GM18519 (cell line): ENCODE data around the gene GAN.
"Not testable (repeated sequence)": the region's sequence is repeated elsewhere in the genome, so short reads cannot be mapped to it uniquely, and the experiment has no call there.

Source experiments
- ATAC-seq: cut with Tn5 transposase; IDR thresholded peaks from one replicate; pipeline ENCODE4 v1.9.1; 2021; ENCODE audit warnings: mild to moderate bottlenecking, moderate library complexity; ENCODE audit not compliant: unreplicated experiment, low FRiP score

The GAN gene

DNA sequence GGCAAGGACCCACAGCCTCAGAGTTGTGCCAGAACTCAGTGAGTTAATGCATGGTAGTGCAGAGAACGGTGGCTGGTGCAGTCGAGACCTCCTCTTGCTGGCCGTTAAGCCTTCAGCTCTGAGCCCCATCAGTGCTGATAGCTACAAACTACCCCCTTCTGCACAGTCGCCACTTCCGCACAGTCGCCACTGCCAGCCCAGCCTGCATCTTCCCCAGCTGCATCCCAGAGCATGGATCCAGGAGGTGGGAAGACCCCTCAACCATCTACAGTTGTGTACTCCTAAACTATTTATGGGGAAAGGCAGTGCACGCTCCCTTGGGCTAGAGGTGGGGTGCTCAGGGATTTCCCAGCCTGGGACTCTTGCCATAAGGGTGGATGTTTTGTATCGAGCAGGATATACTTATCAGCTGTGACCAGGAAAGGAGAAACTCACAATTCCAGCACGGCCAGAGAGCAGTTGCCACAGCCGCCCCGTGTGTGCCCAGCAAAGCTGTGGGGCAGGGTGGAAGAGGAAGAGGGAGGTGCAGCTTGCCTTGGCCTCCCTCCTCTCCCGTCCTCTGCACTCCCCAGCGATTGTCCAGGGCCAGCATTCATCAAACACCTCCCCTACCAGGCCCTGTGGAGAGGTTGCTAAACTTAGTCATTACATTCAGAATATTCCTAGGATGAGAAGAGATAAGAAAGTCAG is 80.3 kb downstream of the GAN start:
- no peak for ATAC-seq

DNA sequence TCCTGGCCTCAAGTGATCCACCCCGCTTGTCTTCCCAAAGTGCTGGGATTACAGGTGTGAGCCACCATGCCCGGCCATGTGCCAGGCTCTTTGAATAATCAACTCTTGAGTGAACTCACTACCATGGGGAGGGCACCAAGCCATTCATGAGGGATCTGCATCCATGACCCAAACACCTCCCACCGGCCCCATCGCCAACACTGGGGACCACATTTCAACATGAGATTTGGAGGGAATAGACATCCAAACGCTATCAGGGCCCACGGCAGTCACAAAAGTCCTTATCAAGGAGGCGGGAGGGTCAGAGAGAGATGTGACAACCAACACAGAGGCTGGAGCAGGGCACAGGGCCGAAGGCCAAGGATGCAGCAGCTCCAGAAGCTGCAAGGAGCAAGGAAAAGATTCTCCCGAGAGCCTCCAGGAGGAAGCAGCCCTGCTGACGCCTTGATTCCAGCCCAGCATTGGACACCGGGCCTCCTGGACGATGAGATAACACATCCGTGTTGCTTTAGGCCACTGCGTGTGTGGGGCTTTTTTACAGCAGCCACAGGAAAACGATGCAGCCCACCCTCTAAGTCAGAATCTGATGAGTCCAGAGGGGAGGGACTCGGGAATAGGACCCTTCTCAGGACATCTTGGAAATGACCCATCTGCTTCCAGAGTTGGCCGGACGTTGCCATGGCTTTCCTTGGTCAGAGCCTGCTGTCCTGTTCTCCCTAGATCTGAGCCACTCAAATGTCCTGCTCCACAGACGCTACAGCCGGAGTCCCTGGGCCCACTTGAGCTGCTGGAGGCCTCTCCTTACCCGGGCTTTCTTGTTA is 82.5 kb downstream of the GAN start:
- ATAC-seq: no peak

DNA sequence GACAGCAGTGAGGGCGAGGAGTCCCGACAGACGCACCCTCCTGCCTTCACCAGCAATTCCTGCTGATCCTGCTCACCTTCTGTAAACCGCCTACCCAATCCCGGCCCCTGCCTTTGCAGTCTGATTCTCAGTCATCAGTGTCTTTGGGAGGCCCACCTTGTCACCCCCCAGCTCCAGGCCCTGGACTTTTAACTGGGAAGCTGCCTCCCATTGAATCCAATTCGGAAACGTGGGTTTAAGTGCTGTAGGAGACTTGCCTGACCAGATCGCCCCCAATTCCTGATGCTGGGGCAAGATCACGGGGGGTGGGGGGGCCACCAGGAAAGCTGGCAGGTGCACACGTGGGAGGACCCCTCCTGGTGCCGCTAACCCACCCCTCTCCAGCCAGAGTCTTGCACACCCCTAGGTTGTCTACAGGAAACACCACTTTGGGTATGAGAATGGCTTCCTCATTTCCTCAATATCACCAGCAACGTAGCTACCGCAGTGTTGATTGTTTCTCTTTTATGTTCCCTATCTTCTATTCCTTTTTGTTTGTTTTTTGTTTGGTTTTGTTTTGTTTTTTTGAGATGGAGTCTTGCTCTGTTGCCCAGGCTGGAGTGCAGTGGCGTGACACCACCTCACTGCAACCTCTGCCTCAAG is 83.2 kb downstream of the GAN start:
- no peak for ATAC-seq

DNA sequence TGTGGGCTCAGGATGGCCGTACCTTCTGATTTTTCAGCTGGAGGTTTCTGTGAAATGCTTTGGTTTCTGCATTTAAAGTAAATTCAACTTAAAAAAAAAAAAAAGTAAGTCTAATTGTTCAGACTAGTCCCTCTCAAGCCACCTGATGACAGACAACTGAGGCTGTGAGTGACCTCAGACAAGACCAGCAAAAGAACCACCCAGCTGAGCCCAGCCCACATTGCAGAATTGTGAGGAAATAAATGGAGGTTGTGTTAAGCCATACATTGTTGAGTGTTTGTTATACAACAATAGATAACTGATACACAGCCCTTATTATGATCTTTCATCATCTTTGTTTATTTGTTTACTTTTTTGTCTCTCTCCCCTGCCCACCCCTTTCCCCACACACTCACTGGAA is 85.1 kb downstream of the GAN start:
- no peak for ATAC-seq

DNA sequence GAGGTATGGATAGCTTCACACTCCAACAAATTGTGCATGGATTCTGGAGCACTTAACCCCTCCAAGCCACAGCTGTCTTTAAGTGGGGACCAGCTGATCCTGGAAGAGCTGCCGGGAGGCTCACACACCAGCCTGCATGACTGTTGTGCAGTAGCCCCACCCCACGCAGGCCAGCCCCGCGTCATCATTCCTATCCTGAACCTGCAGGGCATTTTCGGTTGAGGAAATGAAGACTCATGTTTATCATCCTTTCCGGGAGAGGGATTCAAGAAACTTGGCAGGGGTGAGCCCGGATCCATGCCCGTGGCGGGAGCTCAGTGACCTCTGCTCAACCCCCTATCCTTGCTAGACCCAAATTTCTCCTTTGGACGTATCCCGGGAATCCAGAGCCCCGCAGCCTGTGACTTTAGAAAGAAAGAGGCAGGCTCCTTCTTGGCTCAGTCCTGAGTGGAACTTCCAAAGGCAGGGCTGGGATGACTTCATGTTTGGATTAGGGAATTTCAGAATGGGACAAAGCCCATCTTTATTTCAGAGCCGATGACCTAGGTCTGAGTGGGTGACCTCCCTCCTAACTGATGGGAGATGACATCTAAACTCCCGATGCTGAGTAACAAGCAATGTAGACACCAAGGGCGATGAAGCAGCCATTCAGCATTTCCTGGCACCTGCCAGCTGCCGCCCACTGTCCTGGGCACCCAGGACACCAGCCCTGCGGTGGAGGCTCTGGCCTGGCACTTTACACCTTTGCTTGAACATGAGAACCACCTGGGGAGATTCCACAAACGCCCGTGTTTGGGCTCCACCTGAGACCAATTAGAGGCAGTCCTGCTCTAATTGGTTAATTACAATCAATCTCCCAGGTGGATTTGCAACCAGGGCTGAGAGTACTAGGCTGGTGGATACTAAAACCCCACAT is 86.5 kb downstream of the GAN start:
- ATAC-seq: no peak

DNA sequence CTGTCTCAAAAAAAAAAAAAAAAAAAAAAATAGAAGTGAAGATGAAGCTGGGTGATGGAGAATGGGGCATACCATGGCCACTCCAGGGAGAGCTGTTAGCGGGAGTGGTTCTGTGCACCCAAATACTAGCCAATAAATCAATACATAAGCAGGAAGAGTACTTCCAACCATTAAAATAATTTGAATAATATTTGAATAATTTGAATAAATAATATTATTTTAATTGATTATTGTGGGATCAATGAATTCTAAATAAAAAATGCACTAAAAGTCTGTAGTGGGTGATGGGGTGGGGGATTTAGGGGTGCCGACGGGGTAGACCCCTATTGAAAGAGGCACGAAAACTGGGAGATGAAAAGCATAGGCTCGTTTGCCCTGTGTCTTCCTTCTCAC is 88.4 kb downstream of the GAN start:
- ATAC-seq: no peak

DNA sequence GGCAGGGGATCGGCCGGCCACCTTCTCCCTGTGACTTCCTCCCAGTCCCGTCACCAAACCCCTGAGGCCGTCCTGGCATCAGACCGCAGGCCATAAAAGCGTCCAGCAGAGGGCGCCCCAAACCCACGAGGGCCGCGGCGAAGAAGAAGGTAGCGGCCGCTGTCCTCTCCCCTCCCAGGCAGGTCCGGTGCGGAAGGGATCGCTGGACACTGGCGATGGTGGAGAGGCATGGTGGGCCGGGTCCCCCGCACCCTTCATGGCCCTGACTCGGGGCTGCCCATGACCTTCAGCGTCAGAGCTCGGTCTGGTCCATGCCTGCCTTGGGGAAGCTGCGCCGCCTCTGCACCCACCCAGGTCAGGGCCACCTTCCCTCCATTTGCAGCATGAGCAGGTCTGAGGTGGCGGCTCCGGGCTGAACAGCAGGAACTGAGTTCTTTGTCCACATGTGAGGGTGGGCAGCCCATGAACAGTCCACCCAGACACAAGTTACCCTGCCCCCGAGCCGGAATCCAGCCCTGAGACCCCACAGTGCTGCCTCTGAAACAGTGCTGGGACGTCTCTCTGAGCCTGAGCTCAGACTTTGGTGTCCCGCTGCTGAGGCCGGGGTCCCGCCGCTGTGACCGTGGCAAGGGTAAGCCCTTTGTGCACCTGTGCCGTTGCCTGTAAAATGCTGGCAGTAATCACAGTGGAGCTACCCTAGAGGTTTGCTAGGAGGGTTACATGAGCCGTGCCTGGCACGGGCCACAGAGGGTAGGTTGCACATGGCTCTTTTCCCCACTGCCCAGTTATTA is 89.0 kb downstream of the GAN start:
- no peak for ATAC-seq

DNA sequence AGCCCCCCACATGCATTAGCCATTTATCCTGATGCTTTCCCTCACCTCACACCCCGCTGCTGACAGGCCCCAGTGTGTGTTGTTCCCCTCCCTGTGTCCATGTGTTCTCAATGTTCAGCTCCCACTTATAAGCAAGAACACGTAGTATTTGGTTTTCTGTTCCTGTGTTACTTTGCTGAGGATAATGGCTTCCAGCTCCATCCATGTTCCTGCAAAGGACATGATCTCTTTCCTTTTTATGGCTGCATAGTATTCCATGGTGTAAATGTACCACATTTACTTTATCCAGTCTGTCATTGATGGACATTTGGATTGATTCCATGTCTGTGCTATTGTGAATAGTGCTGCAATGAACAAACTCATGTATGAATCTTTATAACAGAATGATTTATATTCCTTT is 90.2 kb downstream of the GAN start:
- ATAC-seq: not testable (repeated sequence)

DNA sequence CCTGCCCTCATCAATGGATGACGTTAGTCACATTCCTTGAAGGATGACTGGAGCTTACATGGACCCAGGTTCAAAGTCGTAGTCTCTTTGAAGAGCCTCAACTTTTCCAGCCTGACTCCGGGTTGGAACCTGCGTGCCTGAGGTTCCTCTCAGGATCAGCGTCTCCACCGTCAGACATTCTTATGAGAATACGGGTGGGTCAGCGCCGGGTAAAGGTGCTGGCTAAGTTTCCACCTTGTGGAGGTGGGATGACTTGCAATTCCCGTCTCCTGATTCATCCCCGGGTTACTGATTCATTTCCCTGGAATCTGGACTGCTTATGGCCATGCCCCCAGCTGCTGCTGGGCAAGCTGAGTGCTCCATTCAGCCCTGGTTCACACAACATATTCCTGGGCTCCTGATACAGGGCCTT is 90.9 kb downstream of the GAN start:
- no peak for ATAC-seq

DNA sequence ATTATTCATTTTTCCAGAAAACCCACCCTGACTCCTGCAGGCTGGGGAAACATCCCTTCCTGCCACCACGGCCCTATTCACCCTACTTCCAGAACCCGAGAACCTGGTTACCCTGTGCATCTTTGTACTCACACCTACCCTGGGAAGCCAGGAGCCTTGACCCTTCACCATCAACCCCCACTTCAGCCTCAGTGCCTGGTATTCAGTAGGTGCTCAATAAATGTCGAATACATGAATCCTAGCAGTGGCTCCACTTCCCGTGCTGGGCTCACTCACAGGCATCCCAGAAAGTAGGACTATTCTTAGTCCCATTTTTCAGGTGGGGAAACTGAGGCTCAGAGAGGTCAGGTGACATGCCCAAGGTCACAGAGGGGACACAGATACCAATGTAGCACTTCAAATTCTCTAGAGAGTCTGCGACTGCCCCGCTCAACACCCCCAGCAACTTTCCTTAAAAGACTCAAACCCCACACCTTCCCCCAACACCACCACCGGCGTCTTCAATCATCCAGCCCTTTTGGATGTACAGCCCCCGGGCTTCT is 93.7 kb downstream of the GAN start:
- ATAC-seq: no peak

DNA sequence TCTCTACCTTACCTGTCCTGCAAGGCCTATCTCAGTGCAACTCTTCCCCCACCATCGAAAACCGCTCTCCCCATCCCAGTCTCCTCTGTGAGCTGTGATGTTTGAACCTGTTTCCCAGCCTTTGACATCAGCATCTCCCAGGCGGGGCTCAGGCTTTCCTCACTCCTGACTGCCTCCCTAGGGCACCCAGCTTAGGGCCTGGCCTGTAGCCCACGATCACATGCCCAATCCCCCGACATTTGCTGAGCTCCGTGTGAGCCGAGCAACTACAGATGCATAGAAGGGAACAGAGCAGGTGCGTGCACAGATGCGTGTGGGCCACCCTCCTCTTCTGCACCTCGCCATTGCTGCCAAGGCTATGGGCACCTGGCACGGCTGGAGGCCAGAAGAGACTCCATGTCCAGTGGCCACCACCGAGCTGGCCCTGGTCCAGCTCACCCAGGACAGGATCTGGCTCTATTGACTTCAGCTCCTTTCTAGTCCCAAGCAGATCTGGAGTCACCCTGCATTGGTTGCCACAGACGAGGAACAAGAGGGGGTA is 94.3 kb downstream of the GAN start:
- ATAC-seq: no peak

DNA sequence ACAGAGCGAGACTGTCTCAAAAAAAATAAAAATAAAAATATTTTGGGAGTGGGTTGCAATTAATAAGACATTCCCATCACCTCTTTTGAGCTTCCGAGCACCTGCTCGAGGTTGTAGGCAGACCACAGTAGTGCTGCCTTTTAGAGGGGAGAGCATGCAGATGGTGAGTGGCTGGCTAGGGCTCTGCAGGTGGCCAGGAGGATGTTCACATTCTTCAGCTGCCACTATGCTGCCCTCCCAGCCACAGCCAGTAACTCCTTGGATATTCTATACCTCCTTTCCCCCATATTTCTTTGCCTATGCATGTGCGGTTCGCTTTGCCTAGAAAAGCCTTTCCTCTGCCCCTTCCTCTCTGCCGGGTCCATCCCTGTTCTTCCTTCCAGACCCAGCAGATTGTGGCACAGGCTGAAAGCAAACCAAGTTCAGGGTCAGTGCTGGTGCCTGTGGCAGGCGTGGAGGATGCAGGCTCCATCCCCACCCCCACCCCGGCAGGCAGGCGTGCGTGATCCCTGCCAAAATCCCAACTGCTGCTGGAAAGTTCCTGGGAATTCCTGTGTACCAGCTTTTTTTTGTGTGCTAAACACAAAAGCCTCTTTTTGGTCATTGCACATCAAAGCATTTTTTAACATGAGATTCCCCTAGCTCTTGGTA is 96.0 kb downstream of the GAN start:
- ATAC-seq: no peak

DNA sequence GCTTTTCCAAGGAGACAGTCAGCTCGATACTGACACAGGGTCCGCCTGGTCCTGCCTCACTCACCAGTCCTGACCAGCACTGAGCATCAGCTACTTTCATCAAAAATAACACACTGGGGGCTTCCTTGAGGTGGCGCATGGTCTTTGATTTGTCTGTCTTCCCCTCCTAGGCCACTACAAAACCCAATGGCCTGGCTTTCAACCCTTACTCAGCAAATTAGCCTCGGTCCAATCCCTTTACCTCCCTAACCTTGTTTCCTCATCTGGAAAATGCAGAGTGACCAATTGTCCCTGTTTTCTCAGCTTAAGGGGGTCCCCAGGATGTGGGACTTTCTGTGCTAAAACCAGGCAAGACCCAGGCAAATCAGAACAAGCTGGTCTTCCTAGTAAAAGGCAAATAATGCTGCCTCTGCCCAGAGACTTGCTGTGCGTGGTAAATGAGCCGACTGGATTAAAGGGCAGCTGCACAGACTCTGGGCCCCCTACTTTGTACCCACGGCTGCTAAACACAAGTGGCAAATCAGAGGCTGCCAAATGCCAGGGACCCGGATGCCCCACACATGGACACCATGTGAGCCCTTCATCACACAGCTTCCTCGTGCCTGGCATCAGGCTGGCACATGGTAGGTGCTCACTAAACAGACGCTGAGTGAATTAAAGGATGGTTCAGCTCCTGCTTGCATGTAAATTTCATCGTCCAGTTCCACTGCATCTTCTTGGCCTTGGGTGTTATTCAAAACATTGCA is 98.7 kb downstream of the GAN start:
- ATAC-seq: no peak

DNA sequence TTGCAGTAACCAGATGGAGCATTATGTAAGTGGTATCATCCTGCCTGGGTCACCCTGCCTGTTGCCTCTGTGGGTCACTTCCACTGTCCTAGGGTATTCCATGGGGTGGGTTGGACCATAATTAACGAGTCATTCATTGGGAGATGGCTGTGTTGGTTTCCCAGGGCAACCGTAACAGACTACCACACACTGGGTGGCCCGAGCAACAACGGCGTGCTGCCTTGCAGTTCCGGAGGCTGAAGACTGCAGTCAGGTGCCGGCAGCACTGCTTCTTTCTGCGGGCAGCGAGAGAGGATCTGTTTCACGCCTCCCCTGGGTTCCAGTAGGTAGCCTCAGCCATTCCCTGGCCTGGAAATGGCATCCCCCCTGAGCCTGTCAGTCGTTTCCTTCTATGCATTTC is 101.0 kb downstream of the GAN start:
- no peak for ATAC-seq

DNA sequence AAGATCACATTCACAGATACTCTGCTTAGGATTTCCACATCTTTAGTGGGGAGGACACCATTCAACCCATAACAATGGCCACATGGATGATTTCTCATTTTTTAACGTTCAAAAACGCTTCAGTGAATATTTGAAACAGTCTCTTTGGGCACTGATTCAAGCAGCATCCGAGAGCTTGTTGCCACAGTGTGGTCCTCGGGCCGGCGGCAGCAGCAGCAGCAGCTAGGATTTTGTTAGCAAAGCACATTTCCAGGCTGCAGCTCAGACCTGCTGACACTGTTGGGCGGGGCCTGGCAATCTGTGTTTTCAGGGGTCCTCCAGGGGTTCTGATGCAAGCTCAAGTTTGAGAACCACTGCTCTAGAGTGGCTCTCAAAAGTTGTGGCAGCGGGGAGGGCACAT is 102.0 kb downstream of the GAN start:
- ATAC-seq: no peak

DNA sequence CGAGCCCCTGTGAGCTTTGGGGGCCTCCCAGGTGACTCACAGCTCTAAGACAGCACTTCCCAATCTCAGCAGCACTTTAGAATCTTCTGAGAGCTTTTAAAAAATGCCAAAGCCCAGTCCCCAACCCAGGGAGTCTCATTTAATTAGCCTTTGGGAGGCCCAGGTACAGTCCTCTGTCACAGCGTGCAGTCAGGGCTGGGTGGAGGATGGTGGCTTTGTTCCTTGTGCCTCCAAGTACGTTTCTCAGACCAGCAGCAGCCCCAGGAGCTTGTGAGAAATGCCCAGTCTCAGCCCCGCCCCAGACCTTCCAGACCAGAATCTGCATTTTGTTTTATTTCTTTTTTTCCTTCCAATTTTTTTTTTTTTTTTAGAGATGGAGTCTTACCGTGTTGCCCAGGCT is 102.4 kb downstream of the GAN start:
- no peak for ATAC-seq

DNA sequence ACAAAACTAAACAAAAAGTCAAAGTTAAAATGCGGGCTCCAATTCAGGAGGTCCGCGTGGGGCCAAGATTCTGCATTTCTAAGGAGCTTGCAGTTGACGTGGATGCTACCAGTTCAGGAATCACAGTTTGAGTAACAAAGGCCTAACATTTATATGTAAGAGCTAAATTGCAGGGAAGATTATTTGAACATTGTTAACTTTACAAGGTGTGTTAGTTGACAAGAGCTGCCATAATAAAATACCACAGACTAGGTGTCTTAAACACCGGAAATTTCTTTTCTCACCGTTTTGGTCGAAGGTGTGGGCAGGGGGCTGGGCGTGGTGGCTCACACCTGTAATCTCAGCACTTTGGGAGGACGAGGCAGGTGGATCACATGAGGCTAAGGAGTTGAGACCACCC is 105.0 kb downstream of the GAN start:
- no peak for ATAC-seq

DNA sequence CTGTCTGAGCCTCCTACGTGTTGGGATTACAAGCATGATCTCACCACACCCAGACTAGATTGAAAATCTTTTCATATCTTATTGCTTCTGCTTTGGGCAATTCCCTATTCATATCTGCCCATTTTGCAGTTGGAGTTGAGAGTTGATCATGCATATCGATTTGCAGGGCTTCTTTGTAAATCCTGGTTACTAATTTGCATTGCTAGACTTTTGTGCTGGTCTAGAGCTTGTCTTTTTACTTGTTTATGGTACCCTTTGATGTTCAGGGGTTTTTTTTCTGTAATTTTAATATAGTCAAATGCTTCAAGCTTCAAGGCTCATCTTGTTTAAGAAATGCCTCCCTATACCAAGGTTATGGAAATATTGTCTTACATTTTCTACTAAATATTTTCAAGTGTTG is 106.4 kb downstream of the GAN start:
- ATAC-seq: no peak
